Jurkat, Clone E6-1 (cell line): ENCODE results near the gene MEF2C.
"Not testable (repeated sequence)": the region's sequence is repeated elsewhere in the genome, so short reads cannot be mapped to it uniquely, and the experiment has no call there.

Source experiments
- DNase-seq: peaks from one replicate; pipeline ENCODE4 v3.0.0-alpha.2; 2011; ENCODE audit warnings: low read depth, low spot score
- H3K4me3 ChIP-seq: 2 replicates; pipeline ENCODE4 v1.5.1; 2011; ENCODE audit warnings: mild to moderate bottlenecking, low read length, control low read depth, moderate library complexity

MEF2C gene

GRCh38 chr5:88816195-88816594, 66.8 kb downstream of the MEF2C start:
- no peak overlapping the region for H3K4me3 ChIP-seq
- no peak for DNase-seq

GRCh38 chr5:88815050-88815789, 67.8 kb downstream of the MEF2C start:
- no peak for DNase-seq

GRCh38 chr5:88813805-88814575, 69.0 kb downstream of the MEF2C start:
- H3K4me3 ChIP-seq = no peak overlapping the region
- no peak for DNase-seq

More at GRCh38 chr5:88815050-88815789, 67.8 kb downstream of the MEF2C start:
- H3K4me3 ChIP-seq = no peak overlapping the region

- no peak for DNase-seq
- H3K4me3 ChIP-seq = no peak overlapping the region
Observed at GRCh38 chr5:88813244-88813643, 69.7 kb downstream of the MEF2C start.

GRCh38 chr5:88808153-88808552, 74.8 kb downstream of the MEF2C start:
- no peak overlapping the region for H3K4me3 ChIP-seq
- no peak for DNase-seq

- no peak overlapping the region for H3K4me3 ChIP-seq
- DNase-seq = no peak
Observed at GRCh38 chr5:88807327-88807726, 75.7 kb downstream of the MEF2C start.

- no peak for DNase-seq
- H3K4me3 ChIP-seq = no peak overlapping the region
Observed at GRCh38 chr5:88806338-88806737, 76.6 kb downstream of the MEF2C start.

GRCh38 chr5:88805151-88805784, 77.7 kb downstream of the MEF2C start:
- H3K4me3 ChIP-seq = no peak overlapping the region
- DNase-seq = no peak

- DNase-seq = no peak
- no peak overlapping the region for H3K4me3 ChIP-seq
Observed at GRCh38 chr5:88804444-88804843, 78.5 kb downstream of the MEF2C start.

GRCh38 chr5:88803309-88803708, 79.7 kb downstream of the MEF2C start:
- no peak for DNase-seq

GRCh38 chr5:88799938-88800535, 82.9 kb downstream of the MEF2C start:
- no peak for DNase-seq
- no peak overlapping the region for H3K4me3 ChIP-seq

More at GRCh38 chr5:88803309-88803708, 79.7 kb downstream of the MEF2C start:
- H3K4me3 ChIP-seq = no peak overlapping the region

- not testable (repeated sequence) for DNase-seq, H3K4me3 ChIP-seq
Observed at GRCh38 chr5:88798933-88799332, 84.1 kb downstream of the MEF2C start.

GRCh38 chr5:88793797-88794196, 89.2 kb downstream of the MEF2C start:
- not testable (repeated sequence) for DNase-seq, H3K4me3 ChIP-seq

- no peak overlapping the region for H3K4me3 ChIP-seq
- no peak for DNase-seq
Observed at GRCh38 chr5:88792144-88792840, 90.7 kb downstream of the MEF2C start.

- DNase-seq = no peak
- H3K4me3 ChIP-seq = no peak overlapping the region
Observed at GRCh38 chr5:88787856-88788255, 95.1 kb downstream of the MEF2C start.

GRCh38 chr5:88786789-88787188, 96.2 kb downstream of the MEF2C start:
- H3K4me3 ChIP-seq = no peak overlapping the region
- DNase-seq = no peak

- no peak overlapping the region for H3K4me3 ChIP-seq
- DNase-seq = no peak
Observed at GRCh38 chr5:88785746-88786565, 97.0 kb downstream of the MEF2C start.

GRCh38 chr5:88782571-88782970, 100.4 kb downstream of the MEF2C start:
- no peak overlapping the region for H3K4me3 ChIP-seq
- no peak for DNase-seq
